ENCODE data around the gene ZNF175. TPM values are rescaled to one million over a fixed set of nuclear protein-coding genes. Genes with fewer than 3 reads are reported as not detected.
A peak's percentile ranks its signal among the peaks of the same experiment; 100 is the strongest.

The ZNF175 gene
- total RNA-seq, 2 donors from 2014 or later: 5.7 to 8.1 TPM

- Histone ChIP-seq H3K9me3 (no peaks in the 10 kb centered on the region), H3K9ac (ENCODE audit: low read depth in 2 of 2, low read length in 2 of 2) (no peak overlapping the region), H3K36me3 (no peaks in the 10 kb centered on the region), H3K4me1 (no peaks in the 10 kb centered on the region), H3K27ac (no peak overlapping the region), H3K27me3 (no peaks in the 10 kb centered on the region), H3K4me3 (no peak overlapping the region)
- TF ChIP-seq CTCF (IDR thresholded peaks at IDR 0.05): no peak
- intact Hi-C loops (cut with DNase I): no loop called here
- DNase-seq: no peak
Measured at GRCh38 chr19:51551673-51552432, 19.2 kb upstream of the ZNF175 start.

- DNase-seq: no peak
- Histone ChIP-seq H3K27ac (no peak overlapping the region), H3K9ac (ENCODE audit: low read depth in 2 of 2, low read length in 2 of 2) (no peak overlapping the region), H3K4me1 (no peaks in the 10 kb centered on the region), H3K9me3 (no peaks in the 10 kb centered on the region), H3K4me3 (no peak overlapping the region), H3K27me3 (no peaks in the 10 kb centered on the region), H3K36me3 (no peaks in the 10 kb centered on the region)
- TF ChIP-seq CTCF (IDR thresholded peaks at IDR 0.05): no peak
- intact Hi-C loops (cut with DNase I): no loop called here
Measured at GRCh38 chr19:51552608-51552995, 18.5 kb upstream of the ZNF175 start.

- H3K4me1 ChIP-seq: no peaks in the 10 kb centered on the region
- no peak overlapping the region for H3K4me3 ChIP-seq
- no peak for TF ChIP-seq CTCF (IDR thresholded peaks at IDR 0.05)
- peak; percentile 63 for DNase-seq
- H3K27me3 ChIP-seq: no peaks in the 10 kb centered on the region
- no peaks in the 10 kb centered on the region for H3K9me3 ChIP-seq
- no peak overlapping the region for H3K9ac ChIP-seq (ENCODE audit: low read depth in 2 of 2, low read length in 2 of 2)
- no peaks in the 10 kb centered on the region for H3K36me3 ChIP-seq
- no peak overlapping the region for H3K27ac ChIP-seq
- intact Hi-C loops (cut with DNase I): no loop called here
Measured at GRCh38 chr19:51552996-51553725, 17.9 kb upstream of the ZNF175 start.

- H3K4me3 ChIP-seq: no peak overlapping the region
- no peak for DNase-seq
- no peaks in the 10 kb centered on the region for H3K9me3 ChIP-seq
- no peak overlapping the region for H3K27ac ChIP-seq
- no peaks in the 10 kb centered on the region for H3K27me3 ChIP-seq
- intact Hi-C loops (cut with DNase I): no loop called here
- no peak overlapping the region for H3K9ac ChIP-seq (ENCODE audit: low read depth in 2 of 2, low read length in 2 of 2)
- no peaks in the 10 kb centered on the region for H3K36me3 ChIP-seq
- no peaks in the 10 kb centered on the region for H3K4me1 ChIP-seq
- TF ChIP-seq CTCF (IDR thresholded peaks at IDR 0.05): no peak
Measured at GRCh38 chr19:51559240-51559639, 11.8 kb upstream of the ZNF175 start.

- Histone ChIP-seq H3K36me3 (no peaks in the 10 kb centered on the region), H3K4me3 (no peak overlapping the region), H3K27ac (no peak overlapping the region), H3K27me3 (no peaks in the 10 kb centered on the region), H3K4me1 (no peaks in the 10 kb centered on the region), H3K9me3 (no peaks in the 10 kb centered on the region), H3K9ac (ENCODE audit: low read depth in 2 of 2, low read length in 2 of 2) (no peak overlapping the region)
- no peak for DNase-seq
- intact Hi-C loops (cut with DNase I): no loop called here
- no peak for TF ChIP-seq CTCF (IDR thresholded peaks at IDR 0.05)
Measured at GRCh38 chr19:51560339-51560738, 10.7 kb upstream of the ZNF175 start.

Measured in colonic mucosa (tissue), 4 donors.